Activated naive CD4-positive, alpha-beta T cell treated with anti-CD3 and anti-CD28 coated beads for 36 hours (primary cell): ENCODE results near the gene NEMP1. TPM values are rescaled to one million over a fixed set of nuclear protein-coding genes. Genes with fewer than 3 reads are reported as not detected.

Source experiments
- CTCF ChIA-PET: fragments of 350-600 bp; sonication (Branson Sonifier 250); formaldehyde crosslinking; loops from one replicate; lab custom pipeline; 2021; ENCODE audit warnings: antibody characterized with exemption; lab: Charles Lee
- DNase-seq: peaks from one replicate; pipeline ENCODE4 v3.0.0-alpha.2; 2020
- H3K27ac Mint-ChIP-seq: one replicate; pipeline ENCODE4 v1.8.0; 2021; ENCODE audit warnings: mild to moderate bottlenecking, mixed read lengths
- H3K27me3 Mint-ChIP-seq: one replicate; pipeline ENCODE4 v1.8.0; 2021; ENCODE audit warnings: low read depth, mixed read lengths
- H3K36me3 Mint-ChIP-seq: one replicate; pipeline ENCODE4 v1.8.0; 2021; ENCODE audit warnings: low read depth, mixed read lengths
- H3K4me1 Mint-ChIP-seq: one replicate; pipeline ENCODE4 v1.8.0; 2021; ENCODE audit warnings: low read depth, mixed read lengths
- H3K4me3 Mint-ChIP-seq: one replicate; pipeline ENCODE4 v1.8.0; 2021; ENCODE audit warnings: mild to moderate bottlenecking, moderate library complexity, mixed read lengths
- H3K9me3 Mint-ChIP-seq: one replicate; pipeline ENCODE4 v1.8.0; 2021; ENCODE audit warnings: mixed read lengths
- intact Hi-C: fragments of 100-400 bp; cut with micrococcal nuclease; formaldehyde crosslinking; loops from one replicate; pipeline ENCODE4 v1.15.1; 2023
- total RNA-seq, 2 experiments: library from RNA; stranded (reverse); gene quantifications; one replicate each; pipeline ENCODE4 v1.2.3, GENCODE V29; 2021

NEMP1 gene
- total RNA-seq, 2 experiments from 2014 or later = 71.3 to 72.2 TPM

DNA sequence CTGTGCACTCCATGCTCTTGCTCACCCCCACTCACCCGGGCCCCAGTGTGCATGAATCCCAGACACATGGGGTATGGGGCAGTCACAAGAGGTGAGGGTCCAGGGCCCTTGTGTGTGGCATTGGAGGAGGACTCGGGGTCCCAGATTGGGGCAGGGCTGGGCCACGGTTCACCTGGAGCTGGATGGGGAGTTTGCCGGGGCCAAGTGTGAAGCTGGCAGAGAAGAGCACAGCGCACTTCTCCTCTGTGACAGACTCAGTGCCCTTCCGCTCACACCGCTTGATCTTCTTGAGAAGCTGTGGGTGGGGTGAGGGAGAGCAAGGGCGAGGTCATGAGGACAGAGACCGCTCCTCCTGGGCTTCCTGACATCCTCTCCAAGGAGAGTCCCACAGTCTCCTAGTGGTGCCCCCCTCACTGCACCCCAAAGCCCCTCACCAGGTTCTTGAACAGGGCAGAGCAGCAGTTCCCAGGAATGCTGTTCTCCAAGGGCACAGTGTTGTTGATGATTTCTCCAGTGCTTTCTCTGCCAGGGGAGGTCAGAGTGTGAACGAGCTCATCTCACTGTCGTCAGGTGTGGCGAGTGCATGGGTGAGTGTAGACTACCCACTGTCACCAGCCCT is 25.8 kb upstream of the NEMP1 start:
- intact Hi-C loops = no loop called here
- peaks cover 58% of the 10 kb centered on the region for H3K36me3 Mint-ChIP-seq
- no peaks in the 10 kb centered on the region for H3K9me3 Mint-ChIP-seq
- CTCF ChIA-PET = interaction anchor here (1.1 to 1.9 kb wide), 3 partner anchors 15 to 33 kb away, joined by 3 to 10 read pairs (median 3); partner anchors contain the start of gene NAB2
- no peaks in the 10 kb centered on the region for H3K27me3 Mint-ChIP-seq
- no peak for DNase-seq
- peaks cover 64% of the 10 kb centered on the region for H3K4me1 Mint-ChIP-seq
- peak overlapping the region; percentile 74 for H3K27ac Mint-ChIP-seq
- H3K4me3 Mint-ChIP-seq = no peak overlapping the region

DNA sequence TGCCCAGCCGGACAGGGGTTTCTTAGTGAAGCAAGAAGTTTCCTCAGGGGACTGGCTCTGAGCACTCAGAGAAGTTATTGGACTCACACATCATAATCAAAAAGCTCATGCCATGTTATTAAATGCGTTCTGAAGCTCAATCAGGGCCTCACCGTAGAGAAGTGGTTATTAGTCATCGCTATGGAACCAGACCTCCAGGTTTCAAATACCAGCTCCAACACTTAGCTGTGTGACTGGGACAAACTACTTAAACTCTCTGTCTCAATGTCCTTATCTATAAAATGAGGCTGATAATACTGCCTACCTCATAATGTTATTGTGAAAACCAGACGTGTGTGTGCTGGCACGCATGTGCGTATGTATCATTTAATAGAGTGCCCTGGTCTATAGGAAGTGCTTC is 25.3 kb upstream of the NEMP1 start:
- no peaks in the 10 kb centered on the region for H3K27me3 Mint-ChIP-seq
- no peak overlapping the region for H3K27ac Mint-ChIP-seq
- peaks cover 62% of the 10 kb centered on the region for H3K4me1 Mint-ChIP-seq
- no peak overlapping the region for H3K4me3 Mint-ChIP-seq
- DNase-seq = no peak
- intact Hi-C loops = no loop called here
- H3K9me3 Mint-ChIP-seq = no peaks in the 10 kb centered on the region
- CTCF ChIA-PET = interaction anchor here (1.1 to 1.9 kb wide), 3 partner anchors 14 to 33 kb away, joined by 3 to 10 read pairs (median 3); partner anchors contain the start of gene NAB2
- peaks cover 61% of the 10 kb centered on the region for H3K36me3 Mint-ChIP-seq

DNA sequence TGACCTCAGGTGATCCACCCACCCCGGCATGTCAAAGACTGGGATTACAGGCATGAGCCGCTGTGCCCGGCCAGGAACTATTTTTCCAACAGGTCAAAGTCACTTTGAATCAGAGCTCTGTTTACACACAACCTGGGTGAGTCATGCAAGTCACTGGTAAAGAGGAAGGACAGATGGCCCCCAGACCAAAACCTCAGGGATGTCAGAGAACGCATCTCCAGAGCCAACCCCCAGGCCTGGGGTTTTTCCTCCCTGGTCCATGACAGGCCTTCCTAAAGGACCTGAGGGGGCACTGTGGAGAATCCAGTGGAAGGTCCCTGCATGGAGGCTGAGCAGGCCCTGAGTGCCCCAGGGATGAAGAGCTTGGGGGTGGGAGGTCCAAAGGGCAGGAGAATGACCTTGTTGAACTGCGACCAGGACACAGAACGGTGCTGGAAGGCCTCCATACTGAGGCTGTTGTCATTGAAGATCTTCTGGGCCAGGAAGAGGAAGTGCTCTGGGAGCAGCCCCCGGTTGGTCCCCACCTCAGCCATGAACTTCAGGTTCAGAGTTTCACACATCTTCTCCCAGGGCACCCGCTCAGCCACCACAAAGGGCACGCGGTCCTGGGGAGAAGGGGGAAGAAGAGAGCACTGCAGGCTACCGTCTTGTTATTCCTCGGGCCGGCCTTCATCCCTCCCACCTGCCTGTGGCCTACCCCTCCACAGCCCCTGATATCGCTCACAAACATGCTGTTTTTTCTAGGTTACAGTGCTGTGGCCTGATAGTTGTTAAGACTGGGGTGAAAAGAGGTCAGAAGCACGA is 23.5 kb upstream of the NEMP1 start:
- H3K4me3 Mint-ChIP-seq = no peak overlapping the region
- no peaks in the 10 kb centered on the region for H3K9me3 Mint-ChIP-seq
- H3K27me3 Mint-ChIP-seq = no peaks in the 10 kb centered on the region
- H3K27ac Mint-ChIP-seq = peak overlapping the region; percentile 71
- intact Hi-C loops = no loop called here
- peaks cover 53% of the 10 kb centered on the region for H3K36me3 Mint-ChIP-seq
- no peak for DNase-seq
- CTCF ChIA-PET = interaction anchor here (1.2 to 16.9 kb wide), 5 partner anchors 9 to 27 kb away, joined by 3 to 292 read pairs (median 10); partner anchors contain the start of genes NEMP1 and STAT6
- peaks cover 45% of the 10 kb centered on the region for H3K4me1 Mint-ChIP-seq

DNA sequence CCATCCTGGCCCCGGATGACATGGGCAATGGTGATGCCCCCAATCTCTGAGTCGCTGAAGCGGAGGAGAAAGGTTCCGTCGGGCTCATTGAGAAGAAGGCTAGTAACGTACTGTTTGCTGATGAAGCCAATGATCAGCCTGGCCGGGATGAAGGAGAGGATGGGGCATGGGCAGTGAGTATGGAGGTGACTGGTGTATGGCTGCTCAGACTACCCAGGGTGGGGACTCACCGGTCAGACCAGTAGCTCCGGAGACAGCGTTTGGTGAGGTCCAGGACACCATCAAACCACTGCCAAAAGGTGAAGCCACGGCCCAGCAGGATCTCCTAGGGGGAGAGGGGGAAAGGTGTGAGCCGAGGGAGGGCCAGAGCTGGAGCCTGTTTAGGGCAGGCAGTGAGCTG is 21.2 kb upstream of the NEMP1 start:
- Mint-ChIP-seq H3K27me3 (no peaks in the 10 kb centered on the region), H3K4me1 (peaks cover 39% of the 10 kb centered on the region), H3K9me3 (no peaks in the 10 kb centered on the region), H3K4me3 (no peak overlapping the region), H3K27ac (peak overlapping the region; percentile 75), H3K36me3 (peaks cover 49% of the 10 kb centered on the region)
- DNase-seq = no peak
- CTCF ChIA-PET = interaction anchor here (5.5 to 16.9 kb wide), 2 partner anchors 11 to 25 kb away, joined by 48 to 292 read pairs; partner anchors contain the start of genes NEMP1 and STAT6
- intact Hi-C loops = no loop called here

DNA sequence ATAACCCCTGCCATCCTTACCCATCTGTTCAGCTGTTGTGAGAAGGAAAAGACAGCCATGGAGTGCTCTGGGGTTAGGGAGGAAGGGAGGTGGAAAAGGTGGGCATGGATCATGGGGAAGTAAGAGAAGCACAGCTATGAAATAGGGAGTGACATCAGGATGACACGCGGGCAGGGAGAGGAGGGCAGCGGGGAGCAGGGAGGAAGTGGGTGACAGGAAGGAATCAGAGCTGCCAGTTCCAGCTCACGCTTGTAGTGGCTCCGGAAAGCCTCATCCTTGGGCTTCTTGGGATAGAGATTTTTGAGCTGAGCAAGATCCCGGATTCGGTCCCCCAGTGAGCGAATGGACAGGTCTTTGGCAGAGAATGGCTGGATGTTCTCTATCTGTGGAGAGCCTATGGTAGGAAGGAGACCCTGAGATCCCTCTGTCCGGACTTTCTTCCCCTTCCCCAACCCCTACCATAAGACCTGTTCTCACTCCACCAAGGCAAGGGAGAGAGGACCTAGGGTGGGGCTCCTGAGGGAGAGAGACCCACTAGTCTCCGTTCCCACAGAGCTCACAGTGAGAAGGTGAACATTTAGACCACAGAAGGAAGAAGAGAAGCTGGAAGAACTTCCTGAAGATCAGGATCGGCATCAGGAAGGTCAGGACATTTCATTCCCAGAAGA is 20.6 kb upstream of the NEMP1 start:
- Mint-ChIP-seq H3K27ac (peak overlapping the region; percentile 75), H3K36me3 (peaks cover 47% of the 10 kb centered on the region), H3K4me1 (peaks cover 39% of the 10 kb centered on the region), H3K27me3 (no peaks in the 10 kb centered on the region), H3K9me3 (no peaks in the 10 kb centered on the region), H3K4me3 (no peak overlapping the region)
- CTCF ChIA-PET = interaction anchor here (5.5 to 16.9 kb wide), 2 partner anchors 12 to 24 kb away, joined by 48 to 292 read pairs; partner anchors contain the start of genes NEMP1 and STAT6
- intact Hi-C loops = no loop called here
- no peak for DNase-seq

DNA sequence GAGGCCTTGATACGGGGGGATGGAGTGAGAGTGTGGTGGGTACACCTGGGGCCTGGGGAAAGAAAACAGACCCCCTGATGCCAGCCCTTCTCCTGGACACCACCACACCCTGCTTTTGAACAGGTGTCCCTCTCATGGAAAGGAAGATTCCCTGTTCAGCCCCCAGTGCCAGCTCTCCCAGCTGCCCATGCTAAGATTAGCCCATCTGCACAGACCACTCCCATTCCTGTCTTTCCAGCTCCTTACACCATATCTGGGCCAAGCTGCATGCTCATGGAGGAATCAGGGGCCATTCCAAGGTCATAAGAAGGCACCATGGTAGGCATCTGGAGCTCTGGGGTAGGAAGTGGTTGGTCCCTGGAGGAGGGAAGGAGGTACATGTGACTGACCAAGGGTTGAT is 20.0 kb upstream of the NEMP1 start:
- intact Hi-C loops = no loop called here
- Mint-ChIP-seq H3K27ac (peak overlapping the region; percentile 75), H3K27me3 (no peaks in the 10 kb centered on the region), H3K9me3 (no peaks in the 10 kb centered on the region), H3K36me3 (peaks cover 44% of the 10 kb centered on the region), H3K4me1 (peaks cover 38% of the 10 kb centered on the region), H3K4me3 (no peak overlapping the region)
- CTCF ChIA-PET = interaction anchor here (1.3 to 16.9 kb wide), 3 partner anchors 13 to 26 kb away, joined by 4 to 292 read pairs (median 48); partner anchors contain the start of genes NEMP1 and STAT6
- no peak for DNase-seq

DNA sequence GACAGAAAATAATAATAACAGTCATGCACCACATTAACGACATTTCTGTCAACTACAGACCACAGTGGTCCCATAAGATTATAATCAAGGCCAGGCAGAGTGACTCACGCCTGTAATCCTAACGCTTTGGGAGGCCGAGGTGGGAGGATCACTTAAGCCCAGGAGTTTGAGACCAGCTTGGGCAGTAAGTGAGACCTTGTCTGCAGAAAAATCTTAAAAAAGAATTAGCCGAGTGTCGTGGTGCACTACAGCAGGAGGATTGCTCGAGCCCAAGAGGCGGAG is 18.9 kb upstream of the NEMP1 start:
- Mint-ChIP-seq H3K9me3 (no peaks in the 10 kb centered on the region), H3K27ac (peak overlapping the region; percentile 96), H3K4me3 (no peak overlapping the region), H3K27me3 (no peaks in the 10 kb centered on the region), H3K4me1 (peaks cover 46% of the 10 kb centered on the region), H3K36me3 (peaks cover 49% of the 10 kb centered on the region)
- DNase-seq = no peak
- CTCF ChIA-PET = interaction anchor here (0.7 to 16.9 kb wide), 5 partner anchors 9 to 27 kb away, joined by 3 to 292 read pairs (median 4); partner anchors contain the start of genes NEMP1 and STAT6
- intact Hi-C loops = no loop called here

DNA sequence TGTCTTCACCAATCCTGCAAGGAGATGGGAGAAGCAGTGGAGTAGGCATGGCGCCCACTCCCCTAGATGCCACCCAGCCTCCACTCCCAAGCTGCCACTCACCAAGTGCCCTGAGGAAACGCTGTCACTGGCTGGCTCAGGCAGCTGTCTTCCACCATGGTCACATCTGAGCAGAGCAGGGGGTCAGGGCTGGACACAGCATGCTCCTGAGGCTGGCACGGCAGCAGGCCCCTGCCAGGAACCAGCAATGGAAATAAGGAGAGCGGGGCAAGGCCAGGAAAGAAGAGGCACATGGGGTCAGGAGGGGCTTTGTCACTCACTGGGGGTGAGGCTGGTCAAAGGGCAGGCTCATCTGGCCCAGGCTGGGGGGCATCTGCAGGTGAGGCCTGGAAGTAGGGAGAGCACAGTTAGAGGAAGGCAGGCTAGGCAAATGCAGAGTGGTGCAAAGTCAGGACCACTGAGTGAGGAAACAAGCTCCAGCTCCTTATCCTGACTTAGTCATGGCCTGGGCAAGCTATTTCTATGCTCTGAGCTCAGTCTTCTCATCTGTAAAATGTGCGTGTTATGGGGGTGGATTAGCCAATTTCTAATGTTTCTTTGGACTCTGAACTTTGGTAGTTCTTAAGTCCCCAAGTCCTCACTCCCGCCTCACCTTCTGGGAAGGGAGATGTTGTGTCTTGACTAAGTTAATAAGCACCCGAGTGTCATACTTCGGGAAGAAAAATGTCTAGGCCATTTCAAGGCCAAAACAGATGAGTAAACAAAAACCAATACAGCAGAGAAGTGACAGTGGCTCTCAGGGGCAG is 18.4 kb upstream of the NEMP1 start:
- H3K27ac Mint-ChIP-seq = peak overlapping the region; percentile 96
- DNase-seq = no peak
- CTCF ChIA-PET = interaction anchor here (0.8 to 16.9 kb wide), 7 partner anchors 9 to 116 kb away, joined by 3 to 292 read pairs (median 6); partner anchors contain the start of genes NEMP1 and STAT6
- H3K9me3 Mint-ChIP-seq = no peaks in the 10 kb centered on the region
- intact Hi-C loops = no loop called here
- peaks cover 48% of the 10 kb centered on the region for H3K36me3 Mint-ChIP-seq
- H3K4me1 Mint-ChIP-seq = peaks cover 45% of the 10 kb centered on the region
- no peaks in the 10 kb centered on the region for H3K27me3 Mint-ChIP-seq
- H3K4me3 Mint-ChIP-seq = no peak overlapping the region

DNA sequence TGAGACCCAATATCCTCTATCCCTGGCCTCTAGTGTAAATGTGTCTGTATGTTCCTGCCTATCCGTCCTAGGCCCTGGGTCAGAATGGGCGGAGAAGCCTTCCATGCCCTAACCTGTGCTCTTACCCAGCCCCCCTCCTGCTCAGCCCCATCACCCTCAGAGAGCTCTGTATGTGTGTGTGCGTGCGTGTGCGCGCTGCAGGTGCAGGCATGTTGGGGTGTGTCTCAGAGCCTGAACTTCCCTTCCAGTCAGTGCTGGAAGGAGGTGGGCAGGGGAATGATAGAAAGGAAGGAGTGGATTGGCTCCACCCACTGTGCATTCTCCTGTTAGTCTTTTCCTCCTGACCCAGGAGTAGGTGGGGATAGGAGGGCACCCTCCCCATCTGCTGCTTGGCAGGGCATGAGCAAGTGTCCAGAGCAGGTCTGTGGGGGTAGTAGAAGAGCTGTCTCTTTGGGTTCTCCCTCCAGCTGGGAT is 17.5 kb upstream of the NEMP1 start:
- peaks cover 50% of the 10 kb centered on the region for H3K4me1 Mint-ChIP-seq
- intact Hi-C loops = no loop called here
- CTCF ChIA-PET = interaction anchor here (0.8 to 16.9 kb wide), 6 partner anchors 10 to 117 kb away, joined by 3 to 292 read pairs (median 5); partner anchors contain the start of genes NEMP1 and STAT6
- H3K27me3 Mint-ChIP-seq = no peaks in the 10 kb centered on the region
- H3K9me3 Mint-ChIP-seq = no peaks in the 10 kb centered on the region
- peak overlapping the region; percentile 96 for H3K27ac Mint-ChIP-seq
- H3K36me3 Mint-ChIP-seq = peaks cover 51% of the 10 kb centered on the region
- no peak overlapping the region for H3K4me3 Mint-ChIP-seq
- DNase-seq = no peak

DNA sequence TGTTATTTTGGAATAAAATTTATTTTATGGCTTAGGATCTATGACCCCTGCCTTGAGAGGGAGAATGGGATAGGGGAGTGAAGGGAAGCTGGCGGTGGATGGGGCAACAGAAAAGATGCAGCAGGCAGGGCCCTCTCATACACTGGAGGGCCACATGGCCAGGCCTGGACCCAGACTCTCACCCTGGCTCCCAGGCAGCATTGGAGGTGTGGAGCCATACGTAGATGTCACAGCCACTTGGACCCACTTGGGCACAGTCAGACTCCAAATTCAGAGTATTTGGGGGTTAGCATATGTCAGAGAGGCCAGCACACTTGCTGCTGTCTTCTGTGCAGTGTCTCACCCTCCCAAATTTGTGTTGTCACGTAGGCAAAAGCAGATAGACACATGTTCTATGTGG is 16.8 kb upstream of the NEMP1 start:
- H3K4me3 Mint-ChIP-seq = no peak overlapping the region
- H3K36me3 Mint-ChIP-seq = peaks cover 58% of the 10 kb centered on the region
- intact Hi-C loops = no loop called here
- no peaks in the 10 kb centered on the region for H3K9me3 Mint-ChIP-seq
- CTCF ChIA-PET = interaction anchor here (1.1 to 16.9 kb wide), 5 partner anchors 11 to 87 kb away, joined by 3 to 292 read pairs (median 4); partner anchors contain the start of genes NEMP1 and STAT6
- peaks cover 56% of the 10 kb centered on the region for H3K4me1 Mint-ChIP-seq
- no peak for DNase-seq
- no peaks in the 10 kb centered on the region for H3K27me3 Mint-ChIP-seq
- H3K27ac Mint-ChIP-seq = peak overlapping the region; percentile 96
